Stimulated activated CD4-positive, alpha-beta T cell treated with anti-CD3 and anti-CD28 coated beads, Interleukin-4, amount 100 ng/mL, for 1 hour (primary cell): Measurements from ENCODE around the gene ZMIZ2.
A peak's percentile ranks its signal among the peaks of the same experiment; 100 is the strongest.
"Not testable (repeated sequence)": the region's sequence is repeated elsewhere in the genome, so short reads cannot be mapped to it uniquely, and the experiment has no call there.

Source experiments
- DNase-seq: peaks from one replicate; pipeline ENCODE4 v3.0.0-alpha.2; 2020

ZMIZ2 gene

GRCh38 chr7:44729949-44730590 is 18.6 kb upstream of the ZMIZ2 start:
- DNase-seq: no peak

GRCh38 chr7:44732971-44733370 is 15.7 kb upstream of the ZMIZ2 start:
- DNase-seq: not testable (repeated sequence)

DNA sequence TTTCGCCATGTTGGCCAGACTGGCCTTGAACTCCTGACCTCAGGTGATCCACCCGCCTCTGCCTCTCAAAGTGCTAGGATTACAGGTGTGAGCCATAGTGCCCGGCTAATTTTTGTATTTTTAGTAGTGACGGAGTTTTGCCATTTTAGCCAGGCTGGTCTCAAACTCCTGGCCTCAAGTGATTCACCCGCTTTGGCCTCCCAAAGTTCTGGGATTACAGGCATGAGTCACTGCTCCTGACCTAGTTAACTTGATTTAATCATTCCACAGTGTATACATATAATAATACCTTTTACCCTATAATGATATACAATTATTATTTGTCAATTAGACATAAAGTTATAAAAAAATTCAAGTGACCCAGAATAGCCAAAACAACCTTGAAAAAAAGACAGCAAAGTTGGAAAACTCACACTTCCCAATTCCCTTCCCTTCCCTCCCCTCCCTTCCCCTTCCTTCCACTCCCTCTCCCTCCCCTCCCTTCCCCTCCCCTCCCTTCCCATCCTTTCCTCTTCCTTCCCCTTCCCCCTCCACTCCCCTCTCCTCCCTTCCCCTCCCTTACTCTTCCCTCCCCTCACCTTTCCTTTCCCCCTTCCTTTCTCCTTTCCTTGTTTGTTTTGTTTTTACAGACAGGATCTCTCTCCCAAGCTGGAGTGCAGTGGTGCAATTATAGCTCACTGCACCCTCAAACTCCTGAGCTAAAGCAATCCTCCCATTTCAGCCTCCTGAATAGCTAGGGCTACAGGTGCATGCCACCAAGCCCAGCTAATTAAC is 14.8 kb upstream of the ZMIZ2 start:
- no peak for DNase-seq

DNA sequence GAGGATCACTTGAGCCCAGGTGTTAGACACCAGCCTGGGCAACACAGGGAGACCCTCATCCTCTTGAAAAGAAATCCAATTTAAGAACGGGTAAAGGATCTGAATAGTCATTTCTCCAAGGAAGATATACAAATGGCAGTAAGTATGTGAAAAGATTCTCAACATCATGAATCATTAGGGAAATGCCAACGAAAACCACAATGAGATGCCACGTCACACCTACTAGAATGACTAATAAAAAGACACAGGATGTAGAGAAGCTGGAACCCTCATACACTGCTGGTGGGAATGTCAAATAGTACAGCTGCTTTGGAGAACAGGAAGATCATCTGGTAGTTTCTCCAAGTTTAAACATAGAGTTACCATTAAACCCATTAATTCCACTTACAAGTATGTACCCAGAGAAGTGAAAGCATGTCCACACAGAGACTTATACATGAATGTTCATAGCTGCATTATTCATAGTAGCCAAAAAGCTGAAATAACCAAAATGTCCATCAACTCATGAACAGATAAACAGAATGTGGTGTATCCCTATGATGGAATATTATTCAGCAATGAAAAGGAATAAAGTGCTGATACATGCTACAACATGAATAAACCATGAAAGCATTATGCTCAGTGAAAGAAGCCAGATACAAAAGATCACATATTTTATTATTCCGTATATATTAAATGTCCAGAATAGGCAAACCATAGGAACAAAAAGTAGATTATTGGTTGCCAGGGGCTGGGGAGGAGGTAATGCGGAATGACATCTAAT is 13.1 kb upstream of the ZMIZ2 start:
- no peak for DNase-seq

DNA sequence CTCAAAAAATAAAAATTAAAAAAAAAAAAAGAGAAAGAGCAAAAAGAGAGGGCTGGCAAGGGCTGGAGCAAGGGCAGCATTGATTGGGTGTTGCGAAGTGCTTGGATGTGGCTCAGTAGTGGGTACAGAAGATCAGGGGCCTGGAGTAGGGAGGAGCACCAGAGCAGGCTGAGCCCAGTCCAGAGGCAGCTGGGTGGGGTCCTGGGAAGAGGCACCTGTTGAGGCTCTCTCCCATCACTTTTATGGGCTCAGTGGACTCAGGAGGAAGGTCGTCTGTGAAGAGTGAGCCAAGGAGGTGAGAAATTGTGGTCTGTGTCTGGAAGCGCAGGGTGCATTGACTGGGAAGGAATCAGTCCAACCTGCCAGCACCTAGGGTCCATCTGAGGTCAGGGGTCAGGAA is 11.8 kb upstream of the ZMIZ2 start:
- DNase-seq: no peak

DNA sequence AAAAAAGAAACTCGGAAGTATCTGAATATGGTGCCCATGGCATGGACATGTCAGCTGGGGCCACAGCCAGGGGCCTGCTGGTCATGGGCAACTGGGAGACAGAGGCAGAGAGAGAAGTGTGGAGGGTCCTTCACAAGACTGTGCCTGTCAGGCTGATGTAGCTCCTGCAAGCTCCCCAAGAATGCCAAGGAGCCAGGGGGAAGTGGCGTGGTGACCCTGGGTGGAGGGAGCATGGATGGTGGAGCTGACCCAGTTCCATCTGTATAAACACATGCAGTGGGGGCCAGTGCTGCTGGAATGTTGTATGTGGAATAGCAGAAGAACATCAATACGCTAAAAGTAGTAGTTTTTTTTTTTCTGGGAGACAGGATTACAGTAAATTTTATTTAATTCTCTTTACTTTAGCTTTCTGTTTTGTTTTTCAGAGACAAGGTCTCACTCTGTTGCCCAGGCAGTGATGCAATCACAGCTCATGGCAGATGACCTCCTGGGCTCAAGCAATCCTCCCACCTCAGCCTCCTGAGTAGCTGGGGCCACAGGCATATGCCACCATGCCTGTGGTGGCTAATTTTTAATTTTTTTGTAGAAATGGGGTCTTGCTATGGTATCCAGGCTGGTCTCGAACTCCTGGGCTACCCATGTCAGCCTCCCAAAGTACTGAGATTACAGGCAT is 10.5 kb upstream of the ZMIZ2 start:
- DNase-seq: no peak

GRCh38 chr7:44738876-44739665 is 9.6 kb upstream of the ZMIZ2 start:
- no peak for DNase-seq

- no peak for DNase-seq
Measured at GRCh38 chr7:44740055-44740454, 8.6 kb upstream of the ZMIZ2 start.

DNA sequence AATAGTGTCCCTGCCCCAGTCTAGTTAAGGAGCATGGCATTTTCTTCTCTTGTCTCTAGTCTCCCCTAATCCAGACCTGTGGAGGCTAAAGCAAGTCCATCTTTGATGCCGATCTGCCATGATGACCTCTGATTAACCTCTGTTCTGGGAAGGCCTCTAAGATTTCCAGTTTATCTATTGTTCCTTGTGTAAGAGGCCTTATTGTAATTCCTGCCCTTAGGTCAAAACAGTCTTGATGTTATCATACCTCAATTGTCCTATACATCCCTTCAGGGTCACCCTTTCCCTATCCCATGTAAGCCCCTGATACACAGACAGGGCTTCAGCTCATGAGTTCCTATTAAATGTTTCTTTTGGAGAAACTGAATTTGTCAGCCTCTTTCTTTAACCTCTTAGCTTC is 4.9 kb upstream of the ZMIZ2 start:
- no peak for DNase-seq

GRCh38 chr7:44748948-44749731 is 493 bp downstream of the ZMIZ2 start:
- DNase-seq: no peak

DNA sequence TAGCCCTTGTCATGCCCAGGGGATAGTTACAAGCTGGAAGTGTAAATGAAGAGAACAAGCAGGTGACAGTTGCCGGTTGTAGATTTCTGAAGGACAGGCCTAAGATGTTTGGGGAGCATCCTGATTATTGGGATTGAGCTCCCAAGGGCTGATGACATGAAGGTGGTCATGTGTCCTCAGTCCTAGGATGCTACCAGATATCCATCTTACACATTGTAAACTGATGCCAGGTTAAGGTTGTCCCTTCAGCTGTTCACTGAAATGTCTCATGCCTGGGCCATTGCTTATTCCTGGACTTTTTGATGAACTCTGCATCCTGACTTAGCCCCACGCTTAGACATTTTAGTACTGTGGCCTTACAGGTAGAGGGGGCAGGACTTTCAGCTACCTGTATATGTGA is 1.3 kb downstream of the ZMIZ2 start:
- DNase-seq: no peak

DNA sequence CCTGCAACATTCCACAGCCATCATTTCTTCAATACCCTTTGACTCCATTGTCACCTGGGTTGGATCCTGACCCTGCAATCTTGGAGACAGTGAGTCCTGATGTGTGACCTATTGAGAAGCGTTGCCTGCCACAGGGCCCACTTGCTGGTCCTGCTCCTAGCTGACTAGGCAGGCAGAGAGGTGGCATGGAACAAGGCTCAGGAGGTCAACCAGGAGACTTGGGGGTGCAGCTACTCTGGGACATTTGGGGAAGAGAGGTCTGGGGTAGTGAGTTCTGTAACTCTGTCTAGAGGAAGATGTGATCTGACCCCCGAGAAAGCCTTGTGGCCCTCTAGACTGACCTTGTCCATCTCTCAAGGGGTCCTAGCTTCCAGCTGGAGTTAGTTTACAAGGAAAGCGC is 1.8 kb downstream of the ZMIZ2 start:
- no peak for DNase-seq

GRCh38 chr7:44750921-44751571 is 2.4 kb downstream of the ZMIZ2 start:
- DNase-seq: peak; percentile 45

- DNase-seq: no peak
Measured at GRCh38 chr7:44752822-44753221, 4.2 kb downstream of the ZMIZ2 start.

- no peak for DNase-seq
Measured at GRCh38 chr7:44754802-44755697, 6.4 kb downstream of the ZMIZ2 start.

DNA sequence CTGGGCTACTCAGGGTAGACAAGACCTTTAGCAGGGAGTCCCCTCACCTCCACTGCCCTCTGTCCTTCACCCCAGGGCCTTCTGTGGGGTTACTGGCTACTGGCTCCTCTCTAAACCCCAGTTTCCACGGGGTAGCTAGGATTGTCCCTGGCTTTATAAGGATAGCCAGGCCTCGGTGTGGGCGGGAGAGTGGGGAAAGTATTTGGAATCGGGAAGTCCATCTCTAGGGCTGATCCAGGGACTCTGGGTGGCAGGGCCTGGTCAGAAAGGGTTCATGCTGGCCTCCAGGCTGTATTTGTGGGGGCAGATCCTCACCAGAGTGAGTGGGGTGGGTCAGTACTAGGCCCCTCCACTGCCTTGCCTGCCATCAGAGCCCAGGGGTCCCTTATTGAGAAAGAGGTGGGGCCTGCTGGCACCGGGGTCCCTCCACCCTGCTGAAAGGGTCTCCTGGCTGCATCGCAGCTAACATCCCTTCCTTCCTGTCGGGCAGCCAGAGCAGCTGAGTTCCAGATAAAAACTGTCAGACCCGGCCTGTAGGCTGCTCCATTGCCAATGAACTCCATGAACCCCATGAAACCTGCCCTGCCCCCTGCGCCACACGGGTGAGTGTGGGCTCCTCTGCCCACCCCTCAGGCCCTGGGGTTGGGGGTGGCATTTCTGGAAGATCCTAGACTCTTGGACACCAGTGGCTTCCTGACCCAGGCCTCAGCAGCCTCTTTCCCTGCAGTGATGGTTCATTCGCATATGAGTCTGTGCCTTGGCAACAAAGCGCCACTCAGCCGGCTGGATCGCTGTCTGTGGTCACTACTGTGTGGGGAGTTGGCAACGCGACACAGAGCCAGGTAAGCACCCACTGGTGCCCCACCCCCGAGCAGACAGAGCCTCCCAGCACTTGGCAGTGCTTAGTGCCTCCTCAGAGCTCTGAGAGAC is 7.3 kb downstream of the ZMIZ2 start:
- DNase-seq: no peak

DNA sequence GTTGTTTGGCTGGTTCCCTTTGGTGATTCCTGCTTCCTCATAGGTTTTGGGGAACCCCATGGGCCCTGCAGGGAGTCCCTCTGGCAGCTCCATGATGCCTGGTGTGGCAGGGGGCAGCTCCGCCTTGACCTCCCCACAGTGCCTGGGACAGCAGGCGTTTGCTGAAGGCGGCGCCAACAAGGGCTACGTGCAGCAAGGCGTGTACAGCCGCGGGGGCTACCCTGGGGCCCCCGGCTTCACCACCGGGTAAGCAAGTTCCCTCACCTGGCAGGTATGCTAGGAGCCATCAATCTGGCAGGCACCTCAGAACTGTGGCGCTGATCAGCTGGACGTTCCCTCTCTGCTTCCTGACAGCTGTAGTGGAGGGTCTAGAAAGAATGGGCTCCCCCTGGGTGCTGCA is 8.3 kb downstream of the ZMIZ2 start:
- no peak for DNase-seq

DNA sequence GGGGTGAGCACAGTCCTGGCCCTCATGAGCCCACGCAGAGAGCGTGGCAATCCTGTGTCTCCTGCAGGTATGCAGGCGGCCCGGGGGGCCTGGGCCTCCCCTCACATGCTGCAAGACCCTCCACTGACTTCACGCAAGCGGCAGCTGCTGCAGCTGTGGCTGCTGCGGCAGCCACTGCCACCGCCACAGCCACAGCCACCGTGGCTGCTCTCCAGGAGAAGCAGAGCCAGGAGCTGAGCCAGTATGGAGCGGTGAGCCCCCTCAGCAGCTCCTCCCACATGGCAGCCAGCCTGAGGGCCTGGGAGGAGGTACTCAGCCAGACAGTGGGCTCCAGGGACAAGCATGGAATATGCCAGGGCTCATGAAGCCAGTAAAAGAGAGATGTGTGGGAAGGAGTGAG is 8.7 kb downstream of the ZMIZ2 start:
- DNase-seq: no peak

GRCh38 chr7:44757739-44758138 is 9.1 kb downstream of the ZMIZ2 start:
- DNase-seq: no peak
